Vagina (tissue), 2 donors: ENCODE measurements around the gene AGBL4.

ENCODE experiments used
- CTCF ChIP-seq, 3 experiments: fragments of 450-650 bp in 2 of 3; fragments of 200-600 bp in 1 of 3; sonication (generic) in 1 of 3; IDR thresholded peaks; one replicate each; pipeline ENCODE4 v1.5.1; 2017 to 2019; ENCODE audit warnings: antibody characterized with exemption in 3 of 3, mild to moderate bottlenecking in 2 of 3, moderate library complexity in 2 of 3
- POLR2A ChIP-seq, 2 donors: fragments of 450-650 bp; IDR thresholded peaks; one replicate each; pipeline ENCODE4 v1.6.1; 2017; ENCODE audit warnings: antibody characterized with exemption in 2 of 2, mild to moderate bottlenecking in 2 of 2, moderate library complexity in 2 of 2
- POLR2AphosphoS5 ChIP-seq, 2 donors: sonication (generic); formaldehyde crosslinking; IDR thresholded peaks; one replicate each; pipeline ENCODE4 v1.9.0; 2017; ENCODE audit warnings: antibody characterized with exemption in 2 of 2, mild to moderate bottlenecking in 2 of 2, low read depth in 1 of 2; ENCODE audit not compliant: insufficient read depth in 1 of 2

- no peak for TF ChIP-seq CTCF (IDR thresholded peaks at IDR 0.05)
- no peak for TF ChIP-seq POLR2A (IDR thresholded peaks at IDR 0.05)
- no peak for TF ChIP-seq POLR2AphosphoS5 (IDR thresholded peaks at IDR 0.05; ENCODE audit: insufficient read depth in 1 of 2, low read depth in 1 of 2)
Observed at GRCh38 chr1:48552903-48553606, 1470.7 kb downstream of the AGBL4 start.
